Tibial nerve (tissue), 4 donors: ENCODE results near the gene KRT72. TPM values are rescaled to one million over a fixed set of nuclear protein-coding genes. Genes with fewer than 3 reads are reported as not detected.

Source experiments
- DNase-seq, 2 donors: peaks; one replicate each; pipeline ENCODE4 v3.0.0-alpha.2; 2019; ENCODE audit warnings: low spot score in 2 of 2
- H3K27ac ChIP-seq, 4 donors: fragments of 200-600 bp; sonication (generic) in 3 of 4; one replicate each; pipeline ENCODE4 v1.5.1; 2017 to 2019; ENCODE audit warnings: mild to moderate bottlenecking in 1 of 4
- H3K27me3 ChIP-seq, 2 donors: fragments of 200-600 bp; sonication (generic) in 1 of 2; one replicate each; pipeline versions ENCODE4 v1.5.1 to v1.6.0; 2017 to 2019
- H3K36me3 ChIP-seq, 3 donors: fragments of 200-600 bp; sonication (generic); one replicate each; pipeline ENCODE4 v1.5.1; 2018 to 2019
- H3K4me1 ChIP-seq, 4 donors: fragments of 200-600 bp; sonication (generic) in 3 of 4; one replicate each; pipeline ENCODE4 v1.5.1; 2017 to 2019
- H3K4me3 ChIP-seq, 4 donors: fragments of 200-600 bp; sonication (generic) in 3 of 4; one replicate each; pipeline ENCODE4 v1.5.1; 2017 to 2019; ENCODE audit warnings: mild to moderate bottlenecking in 1 of 4, moderate library complexity in 1 of 4
- H3K9me3 ChIP-seq, 4 donors: fragments of 200-600 bp; sonication (generic) in 3 of 4; one replicate each; pipeline ENCODE4 v1.5.1; 2017 to 2019
- EP300 ChIP-seq, 2 donors: sonication (generic); formaldehyde crosslinking; IDR thresholded peaks; one replicate each; pipeline ENCODE4 v1.6.1; 2017; ENCODE audit warnings: antibody characterized with exemption in 2 of 2, mild to moderate bottlenecking in 1 of 2
- POLR2A ChIP-seq, 2 donors: fragments of 450-650 bp; IDR thresholded peaks; one replicate each; pipeline ENCODE4 v1.6.1; 2017; ENCODE audit warnings: antibody characterized with exemption in 2 of 2, mild to moderate bottlenecking in 2 of 2, moderate library complexity in 2 of 2
- WGBS, 2 donors: methylation state at CpG; one replicate each; pipeline ENCODE4 v1.1.5; 2018; 5-methylcytosine and 5-hydroxymethylcytosine counted together
- total RNA-seq, 4 donors: library from RNA; depleted of rRNA; stranded (reverse); fragments of >200 nt; gene quantifications; one replicate each; pipeline ENCODE4 v1.1.0, GENCODE V29; 2016
- TF ChIP-seq, protein P1 (sequence below), 5 experiments: fragments of 200-600 bp in 3 of 5; fragments of 450-650 bp in 2 of 5; sonication (generic) in 3 of 5; IDR thresholded peaks; one replicate each; pipeline ENCODE4 v1.5.1; 2016 to 2019; ENCODE audit warnings: antibody characterized with exemption in 5 of 5, mild to moderate bottlenecking in 3 of 5, moderate library complexity in 2 of 5

The KRT72 gene
- total RNA-seq, 4 donors from 2014 or later, result not detected

DNA sequence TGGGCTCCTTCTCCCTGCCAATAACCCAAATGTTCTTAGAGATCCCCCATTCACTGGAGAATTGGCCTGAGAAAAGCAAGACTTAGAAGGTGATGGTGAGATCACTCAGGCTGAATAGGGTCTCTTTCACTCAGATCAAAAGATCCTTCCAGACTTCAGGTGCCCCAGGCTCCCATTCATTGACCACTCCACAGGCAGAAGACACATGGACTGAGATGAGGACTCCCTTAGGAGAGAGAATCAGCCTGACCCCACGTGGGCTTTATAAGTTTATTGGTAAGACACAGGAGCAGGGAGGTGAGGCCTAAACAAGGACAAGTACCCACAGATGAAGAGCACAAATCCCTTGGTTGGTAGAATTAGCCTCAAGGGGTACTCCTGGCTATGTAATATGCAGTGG is 6.1 kb upstream of the KRT72 start:
- no peaks in the 10 kb centered on the region for H3K4me1 ChIP-seq
- no peaks in the 10 kb centered on the region for H3K9me3 ChIP-seq
- TF ChIP-seq, protein P1, sequence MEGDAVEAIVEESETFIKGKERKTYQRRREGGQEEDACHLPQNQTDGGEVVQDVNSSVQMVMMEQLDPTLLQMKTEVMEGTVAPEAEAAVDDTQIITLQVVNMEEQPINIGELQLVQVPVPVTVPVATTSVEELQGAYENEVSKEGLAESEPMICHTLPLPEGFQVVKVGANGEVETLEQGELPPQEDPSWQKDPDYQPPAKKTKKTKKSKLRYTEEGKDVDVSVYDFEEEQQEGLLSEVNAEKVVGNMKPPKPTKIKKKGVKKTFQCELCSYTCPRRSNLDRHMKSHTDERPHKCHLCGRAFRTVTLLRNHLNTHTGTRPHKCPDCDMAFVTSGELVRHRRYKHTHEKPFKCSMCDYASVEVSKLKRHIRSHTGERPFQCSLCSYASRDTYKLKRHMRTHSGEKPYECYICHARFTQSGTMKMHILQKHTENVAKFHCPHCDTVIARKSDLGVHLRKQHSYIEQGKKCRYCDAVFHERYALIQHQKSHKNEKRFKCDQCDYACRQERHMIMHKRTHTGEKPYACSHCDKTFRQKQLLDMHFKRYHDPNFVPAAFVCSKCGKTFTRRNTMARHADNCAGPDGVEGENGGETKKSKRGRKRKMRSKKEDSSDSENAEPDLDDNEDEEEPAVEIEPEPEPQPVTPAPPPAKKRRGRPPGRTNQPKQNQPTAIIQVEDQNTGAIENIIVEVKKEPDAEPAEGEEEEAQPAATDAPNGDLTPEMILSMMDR (IDR thresholded peaks at IDR 0.05), result no peak
- TF ChIP-seq POLR2A (IDR thresholded peaks at IDR 0.05) (no peak), EP300 (IDR thresholded peaks at IDR 0.05) (no peak)
- H3K27me3 ChIP-seq, result peaks cover 0 to 24% of the 10 kb centered on the region in 2 donors
- 53 to 67% methylated on average over 1 of the region's 1 CpG for WGBS, 2 donors
- no peak for DNase-seq
- no peak overlapping the region for H3K27ac ChIP-seq
- no peak overlapping the region for H3K4me3 ChIP-seq
- no peaks in the 10 kb centered on the region for H3K36me3 ChIP-seq

DNA sequence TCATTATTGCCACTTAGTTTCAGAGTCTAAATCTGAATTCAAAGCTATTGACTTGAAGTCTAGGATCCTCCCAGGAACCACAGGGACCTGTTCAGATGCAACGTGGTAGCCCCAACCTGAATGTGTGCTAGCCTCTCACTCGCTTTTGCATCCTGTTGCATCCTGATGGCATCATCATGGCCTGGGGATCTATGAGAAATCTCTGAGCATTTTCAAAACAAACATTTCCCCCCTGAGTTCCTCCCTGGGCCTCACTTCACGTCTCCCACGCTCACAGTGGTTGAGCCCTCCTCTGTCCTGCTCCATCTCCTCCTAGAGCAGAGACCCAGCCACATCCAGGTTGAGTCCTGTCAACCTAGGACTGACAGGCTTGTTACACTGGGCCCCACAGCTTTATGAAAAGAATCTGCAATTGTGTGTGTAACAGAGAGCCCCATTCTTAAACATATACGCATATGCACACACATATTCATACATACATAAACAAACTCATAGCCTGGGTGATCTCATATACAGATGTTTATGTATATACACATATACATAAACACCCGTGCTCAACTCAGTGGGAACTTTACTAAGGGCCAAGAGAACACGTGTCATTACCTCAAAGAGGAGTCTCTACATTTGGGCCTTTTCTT is 5.4 kb upstream of the KRT72 start:
- no peaks in the 10 kb centered on the region for H3K9me3 ChIP-seq
- H3K27ac ChIP-seq, result no peak overlapping the region
- TF ChIP-seq EP300 (IDR thresholded peaks at IDR 0.05) (no peak), POLR2A (IDR thresholded peaks at IDR 0.05) (no peak)
- TF ChIP-seq, protein P1 (IDR thresholded peaks at IDR 0.05), result no peak
- peaks cover 0 to 31% of the 10 kb centered on the region in 2 donors for H3K27me3 ChIP-seq
- no peak for DNase-seq
- H3K4me1 ChIP-seq, result no peaks in the 10 kb centered on the region
- no peaks in the 10 kb centered on the region for H3K36me3 ChIP-seq
- 74 to 75% methylated on average over 7 of the region's 7 CpGs for WGBS, 2 donors
- H3K4me3 ChIP-seq, result no peak overlapping the region

DNA sequence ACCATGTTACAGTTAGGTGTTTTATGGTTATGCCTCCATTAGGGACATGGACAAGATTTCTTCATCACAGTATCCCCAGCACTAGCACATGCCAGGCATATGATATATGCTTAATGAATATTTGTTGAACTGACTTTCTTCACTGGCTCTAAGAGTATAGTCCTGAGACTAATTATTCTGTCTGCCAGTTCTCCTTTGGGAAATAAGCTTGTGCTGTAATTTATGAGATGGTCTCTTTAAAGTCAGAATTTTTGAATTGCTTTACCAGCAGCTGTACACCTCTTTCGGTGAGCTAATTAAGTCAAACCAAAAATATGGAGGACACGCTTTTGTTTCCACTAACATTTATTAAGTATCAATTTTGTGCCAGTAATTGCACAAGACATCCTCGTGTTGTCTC is 4.8 kb upstream of the KRT72 start:
- 48 to 63% methylated on average over 3 of the region's 3 CpGs for WGBS, 2 donors
- TF ChIP-seq EP300 (IDR thresholded peaks at IDR 0.05) (no peak), POLR2A (IDR thresholded peaks at IDR 0.05) (no peak)
- TF ChIP-seq, protein P1 (IDR thresholded peaks at IDR 0.05), result no peak
- no peak overlapping the region for H3K4me3 ChIP-seq
- peaks cover 0 to 37% of the 10 kb centered on the region in 2 donors for H3K27me3 ChIP-seq
- no peaks in the 10 kb centered on the region for H3K9me3 ChIP-seq
- no peak for DNase-seq
- H3K36me3 ChIP-seq, result no peaks in the 10 kb centered on the region
- peaks cover 0 to 3% (median 0%) of the 10 kb centered on the region in 4 donors for H3K4me1 ChIP-seq
- H3K27ac ChIP-seq, result no peak overlapping the region

DNA sequence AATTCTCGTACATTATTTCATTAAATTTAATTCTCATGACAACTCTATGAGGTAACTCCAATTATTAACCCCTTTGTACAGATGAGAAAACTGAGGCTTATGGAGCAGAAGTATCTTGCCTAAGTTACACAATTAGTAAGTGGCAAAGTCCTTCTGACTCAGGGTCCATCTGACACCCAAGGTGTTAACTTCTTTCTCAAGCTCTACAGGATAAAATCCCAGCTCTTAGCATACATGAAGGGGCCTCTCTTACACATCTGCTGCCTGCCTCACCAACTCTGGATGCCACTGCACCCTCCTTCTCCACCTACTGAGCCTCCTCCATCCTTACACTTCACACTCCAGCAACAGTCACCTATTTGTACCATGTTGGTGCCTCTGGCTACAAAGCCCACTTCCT is 4.3 kb upstream of the KRT72 start:
- TF ChIP-seq, protein P1 (IDR thresholded peaks at IDR 0.05), result no peak
- no peak for TF ChIP-seq POLR2A (IDR thresholded peaks at IDR 0.05)
- no peak for TF ChIP-seq EP300 (IDR thresholded peaks at IDR 0.05)
- no peak for DNase-seq
- WGBS, 2 donors, result 70 to 89% methylated on average over 1 of the region's 1 CpG
- Histone ChIP-seq H3K27me3 (peaks cover 0 to 38% of the 10 kb centered on the region in 2 donors), H3K4me1 (peaks cover 0 to 5% (median 0%) of the 10 kb centered on the region in 4 donors), H3K9me3 (no peaks in the 10 kb centered on the region), H3K36me3 (no peaks in the 10 kb centered on the region), H3K27ac (no peak overlapping the region), H3K4me3 (no peak overlapping the region)

DNA sequence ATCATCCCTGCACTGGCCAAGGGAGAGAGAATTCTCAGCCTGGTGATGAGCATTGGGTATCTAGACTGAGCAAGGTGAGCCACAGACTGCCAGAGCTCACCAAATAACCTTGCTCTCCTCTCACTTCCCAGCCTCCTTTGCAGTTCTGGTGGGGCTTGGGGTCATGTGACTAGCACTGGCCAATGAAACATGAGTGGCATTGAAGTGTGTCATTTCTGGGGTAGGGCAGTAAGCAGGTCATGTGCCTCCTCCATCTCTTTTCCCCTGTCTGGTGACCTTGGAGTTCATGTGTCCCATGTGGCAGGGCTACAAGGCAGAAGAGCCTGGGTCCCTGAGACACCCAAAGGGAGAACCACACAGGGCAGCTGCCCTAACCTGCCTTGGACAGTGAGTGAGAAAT is 3.6 kb upstream of the KRT72 start:
- no peak overlapping the region for H3K27ac ChIP-seq
- H3K9me3 ChIP-seq, result no peaks in the 10 kb centered on the region
- H3K36me3 ChIP-seq, result no peaks in the 10 kb centered on the region
- H3K4me1 ChIP-seq, result peaks cover 0 to 5% (median 0%) of the 10 kb centered on the region in 4 donors
- DNase-seq, result no peak
- no peak overlapping the region for H3K4me3 ChIP-seq
- H3K27me3 ChIP-seq, result peaks cover 0 to 38% of the 10 kb centered on the region in 2 donors
- TF ChIP-seq EP300 (IDR thresholded peaks at IDR 0.05), result no peak
- no peak for TF ChIP-seq POLR2A (IDR thresholded peaks at IDR 0.05)
- TF ChIP-seq, protein P1 (IDR thresholded peaks at IDR 0.05), result no peak
